Stimulated activated CD4-positive, alpha-beta T cell treated with anti-CD3 and anti-CD28 coated beads, Interleukin-1b, Interleukin-23, amount 100 ng/mL, for 4 hours (primary cell): ENCODE measurements around the gene SETD9.

Experiments
- DNase-seq, 2 donors: peaks; one replicate each; pipeline ENCODE4 v3.0.0-alpha.2; 2020; ENCODE audit warnings: low read depth in 2 of 2

SETD9 gene

GRCh38 chr5:56909294-56910209 is at the start of gene SETD9:
TSS of gene SETD9 (plus strand) at chr5:56909596. CDS start at chr5:56909646, 50 bp downstream.
- peak; percentile 75 to 90 for DNase-seq

DNA sequence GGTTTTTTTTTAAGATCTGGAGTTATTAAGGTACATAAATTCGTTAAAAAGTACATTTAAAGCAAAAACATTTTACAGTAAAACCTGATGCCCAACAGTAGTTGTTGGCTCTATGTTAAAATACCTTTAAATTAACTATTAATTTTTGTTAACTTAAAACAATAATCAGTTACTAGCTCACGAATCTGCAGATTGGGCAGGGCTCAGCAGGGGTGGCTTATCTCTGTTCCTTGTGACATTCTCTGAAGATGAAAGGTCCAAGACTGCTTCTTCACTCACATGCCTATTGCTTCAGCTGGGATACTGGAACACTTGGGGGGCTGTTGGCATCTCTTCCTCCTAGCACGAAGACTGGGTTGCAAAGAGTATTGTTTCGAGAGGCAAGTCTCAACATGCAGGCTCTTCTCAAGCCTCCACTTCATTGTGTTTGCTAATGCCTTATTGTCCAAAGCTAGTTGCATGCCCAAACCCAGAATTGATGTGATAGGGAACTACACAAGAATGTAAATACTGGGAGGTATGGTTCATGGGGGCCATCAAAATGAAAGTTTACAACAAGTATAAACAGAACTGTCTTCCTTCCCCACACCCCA is 47.4 kb upstream of the SETD9 start:
- DNase-seq, result no peak

DNA sequence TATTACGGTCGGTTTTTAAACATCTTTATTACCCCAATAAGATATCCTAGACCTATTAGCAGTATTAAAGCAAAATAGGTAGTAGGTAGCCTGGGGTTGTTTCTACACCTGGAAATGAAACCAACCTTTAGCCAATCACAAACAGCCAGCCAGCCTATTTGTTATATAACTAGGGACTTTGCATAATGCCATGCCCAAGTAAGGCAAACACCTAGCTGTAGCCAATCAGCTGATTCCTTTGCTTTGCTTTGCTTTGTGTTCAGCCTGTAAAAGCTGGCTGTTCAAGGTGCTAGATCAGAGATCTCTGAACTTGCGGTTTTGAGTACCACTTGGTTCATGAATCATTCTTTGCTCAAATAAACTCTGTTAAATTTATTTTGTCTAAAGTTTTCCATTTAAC is 46.5 kb upstream of the SETD9 start:
- no peak for DNase-seq

- no peak for DNase-seq
Observed at GRCh38 chr5:56871777-56872176, 37.6 kb upstream of the SETD9 start.

DNA sequence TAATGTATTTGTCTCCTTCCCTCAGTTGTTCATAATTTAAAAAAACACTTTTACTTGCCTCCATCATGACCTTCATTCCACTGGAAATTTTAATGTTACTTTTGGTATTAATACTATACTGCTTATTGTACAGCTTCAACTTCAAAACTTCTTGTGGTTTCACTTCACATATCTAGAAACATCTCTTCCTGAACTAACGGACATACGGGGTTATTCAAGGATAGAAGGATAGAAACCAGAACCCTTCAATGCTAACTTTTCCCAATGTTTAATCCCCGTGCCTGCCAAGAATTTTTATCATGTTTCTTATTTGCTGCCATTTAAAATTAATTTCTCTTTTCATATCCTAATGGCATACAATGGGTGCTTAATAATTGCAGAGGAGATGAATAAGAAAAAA is 36.3 kb upstream of the SETD9 start:
- no peak for DNase-seq

- no peak for DNase-seq
Observed at GRCh38 chr5:56876327-56876726, 33.1 kb upstream of the SETD9 start.

- no peak for DNase-seq
Observed at GRCh38 chr5:56881571-56881970, 27.8 kb upstream of the SETD9 start.

GRCh38 chr5:56893251-56893951 is 16.0 kb upstream of the SETD9 start:
- DNase-seq, result no peak

GRCh38 chr5:56896763-56897162 is 12.6 kb upstream of the SETD9 start:
- DNase-seq, result no peak

- DNase-seq, result no peak
Observed at GRCh38 chr5:56898213-56898612, 11.2 kb upstream of the SETD9 start.

DNA sequence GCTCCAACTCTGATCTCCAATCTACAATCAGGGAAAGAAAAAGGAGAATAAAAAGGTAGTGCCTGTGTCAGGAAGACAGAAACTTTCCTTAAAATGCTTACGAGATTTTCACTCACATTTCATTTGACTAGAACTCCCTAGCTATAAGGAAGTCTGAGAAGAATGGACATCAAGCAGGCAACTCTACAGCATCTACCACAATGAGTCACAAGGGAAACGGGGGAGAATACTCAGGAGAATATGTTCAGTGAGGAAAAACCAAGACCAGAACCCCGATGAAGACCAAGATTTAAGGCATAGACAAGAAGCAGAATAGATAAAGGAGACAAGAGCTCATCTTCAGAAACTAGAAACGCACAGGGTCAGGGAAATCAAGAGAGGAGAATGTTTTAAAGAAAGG is 9.0 kb upstream of the SETD9 start:
- DNase-seq, result no peak

DNA sequence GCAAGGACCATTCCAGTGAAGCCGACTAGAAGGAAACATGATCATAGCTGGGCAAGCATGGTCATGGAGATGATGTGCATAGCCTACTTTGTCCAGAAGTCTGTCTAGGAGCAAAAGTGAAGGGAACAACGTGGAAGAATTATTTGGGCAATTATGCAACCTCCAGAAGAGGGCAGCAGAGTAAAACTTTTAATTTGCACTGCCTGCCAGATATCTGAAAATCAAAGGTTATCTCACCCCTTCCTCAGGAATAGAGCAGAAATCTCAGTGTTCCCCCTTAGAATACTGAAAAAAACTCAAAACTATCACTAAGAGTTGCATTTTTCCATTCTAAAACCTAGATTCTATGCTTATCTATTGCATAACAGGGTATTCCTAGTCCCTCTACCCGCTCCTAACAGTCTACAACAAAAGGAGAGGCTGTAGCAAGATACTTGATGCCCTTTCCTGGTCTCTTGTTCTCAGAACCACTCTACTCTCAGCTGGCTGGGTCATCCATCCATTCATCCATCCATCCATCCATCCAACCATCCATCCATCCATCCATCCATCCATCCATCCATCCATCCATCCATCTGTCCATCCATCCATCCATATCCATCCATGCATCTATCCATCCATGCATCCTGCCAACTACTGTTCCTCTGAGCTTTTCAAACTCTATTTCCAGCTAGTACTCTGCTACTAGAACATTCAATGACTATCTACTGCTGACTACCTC is 8.4 kb upstream of the SETD9 start:
- DNase-seq, result peak in 1 of 2 donors; percentile 37

DNA sequence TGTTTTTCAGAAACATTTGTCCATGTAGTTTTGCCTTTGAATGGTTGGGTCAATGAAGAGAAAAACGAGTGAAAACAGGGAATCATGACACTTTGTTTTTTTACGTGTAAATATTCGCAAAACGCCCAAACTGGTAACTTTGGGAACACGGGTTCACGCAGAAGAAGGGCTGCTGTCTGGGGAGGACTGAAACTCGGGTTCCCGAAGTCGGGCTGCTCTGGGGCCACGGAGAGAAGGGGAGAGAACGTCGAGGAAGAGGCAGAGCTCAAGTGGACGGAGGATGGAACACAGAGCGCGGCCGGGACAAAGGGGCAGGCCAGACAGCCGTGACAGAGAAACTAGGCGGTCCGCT is 478 bp upstream of the SETD9 start:
- peak in 1 of 2 donors; percentile 16 for DNase-seq

DNA sequence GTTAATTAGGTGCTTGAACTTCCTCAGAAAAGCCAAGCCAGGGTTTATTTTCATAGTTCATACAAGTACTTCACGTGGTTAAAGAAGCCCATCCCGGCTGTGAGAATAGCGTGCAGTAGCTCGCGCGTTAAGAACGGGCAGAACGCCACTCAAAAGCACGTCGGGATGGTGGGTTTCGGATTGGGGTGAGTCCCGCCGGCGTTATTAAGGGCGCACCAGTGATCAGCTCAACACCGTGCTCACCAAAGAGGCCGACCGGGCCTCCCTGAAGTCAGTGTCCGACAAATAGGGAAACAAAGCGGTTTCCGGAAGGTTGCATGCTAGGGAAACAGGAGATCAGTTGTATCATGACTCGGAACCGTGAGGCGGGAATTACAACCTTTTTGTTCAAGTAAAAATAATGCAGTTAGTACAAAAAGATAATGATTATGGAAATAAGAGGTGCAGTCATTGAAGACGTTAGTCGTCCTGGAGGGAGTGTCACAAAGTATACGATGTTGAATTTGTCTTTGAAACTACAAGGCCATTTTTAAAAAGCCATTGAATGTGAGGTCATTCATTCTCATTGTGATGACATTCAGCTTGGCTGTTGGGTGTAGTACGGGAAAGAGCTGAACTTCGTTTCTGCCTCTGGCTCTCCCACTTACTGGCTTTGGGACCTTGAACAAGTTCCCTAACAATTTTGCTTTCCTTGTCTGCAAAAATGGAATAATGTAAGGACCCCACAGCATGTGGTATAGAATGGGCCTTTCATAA is 992 bp downstream of the SETD9 start:
- no peak for DNase-seq

DNA sequence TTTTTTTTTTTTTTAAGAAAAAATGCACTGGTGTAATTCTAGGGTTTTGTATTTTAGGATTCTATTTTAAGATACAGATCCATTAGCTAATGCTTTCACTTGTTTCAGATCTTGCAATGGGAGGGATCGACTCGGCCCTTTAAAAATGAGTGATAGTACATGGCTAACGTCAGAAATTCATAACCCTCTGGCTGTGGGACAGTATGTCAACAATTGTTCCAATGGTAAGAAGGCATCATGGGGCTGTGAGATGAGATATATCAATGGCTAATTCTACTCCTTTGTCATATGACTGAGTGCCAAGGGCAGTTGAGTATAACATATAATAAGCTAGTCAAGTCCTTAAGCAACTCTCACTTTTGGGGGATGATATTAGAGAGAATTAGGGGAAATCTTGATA is 4.4 kb downstream of the SETD9 start:
- no peak for DNase-seq

- no peak for DNase-seq
Observed at GRCh38 chr5:56914678-56915077, 5.3 kb downstream of the SETD9 start.

GRCh38 chr5:56917534-56917933 is 8.1 kb downstream of the SETD9 start:
- DNase-seq, result no peak

GRCh38 chr5:56918054-56918453 is 8.7 kb downstream of the SETD9 start:
- DNase-seq, result no peak

- no peak for DNase-seq
Observed at GRCh38 chr5:56919942-56920662, 10.7 kb downstream of the SETD9 start.

- DNase-seq, result no peak
Observed at GRCh38 chr5:56922922-56923321, 13.5 kb downstream of the SETD9 start.

- no peak for DNase-seq
Observed at GRCh38 chr5:56934325-56934724, 24.9 kb downstream of the SETD9 start.
